NCI-H82 treated with DMSO at 0.1 percent for 48 hours (cell line): Measurements from ENCODE around the gene BEST2.
"Not testable (repeated sequence)": the region's sequence is repeated elsewhere in the genome, so short reads cannot be mapped to it uniquely, and the experiment has no call there.

Source experiments
- DNase-seq: peaks from one replicate; lab custom pipeline; 2025; ENCODE audit not compliant: unreplicated experiment; lab: John Stamatoyannopoulos, UW

The BEST2 gene

DNA sequence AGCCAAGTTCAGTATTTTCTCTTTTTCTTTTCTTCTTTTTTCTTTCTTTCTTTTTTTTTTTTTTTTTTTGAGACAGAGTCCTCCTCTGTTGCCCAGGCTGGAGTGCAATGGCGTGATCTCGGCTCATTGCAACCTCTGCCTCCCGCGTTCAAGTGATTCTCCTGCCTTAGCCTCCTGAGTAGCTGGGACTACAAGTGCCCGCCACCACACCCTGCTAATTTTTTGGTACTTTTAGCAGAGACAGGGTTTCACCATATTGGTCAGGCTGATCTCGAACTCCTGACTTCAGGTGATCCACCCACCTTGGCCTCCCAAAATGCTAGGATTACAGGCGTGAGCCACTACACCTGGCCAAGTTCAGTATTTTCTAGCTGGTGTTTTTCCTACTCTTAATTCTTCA is 46.0 kb downstream of the BEST2 start:
- not testable (repeated sequence) for DNase-seq

- DNase-seq, result no peak
Measured at GRCh38 chr19:12799742-12800465, 48.3 kb downstream of the BEST2 start.

DNA sequence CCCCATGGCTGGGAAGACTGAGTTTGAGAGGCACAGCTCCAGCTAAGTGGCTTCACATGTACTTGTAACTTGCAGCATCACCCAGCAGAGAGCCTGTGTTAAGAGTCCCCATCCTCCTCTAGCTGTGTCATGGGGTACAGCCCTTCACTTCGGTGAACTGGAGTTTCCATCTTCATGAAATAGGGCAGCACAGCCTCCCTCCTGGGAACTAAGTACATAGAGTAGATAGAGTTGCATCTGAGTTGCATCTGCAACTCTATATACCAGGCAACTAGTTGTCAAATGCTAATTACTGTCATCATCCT is 48.8 kb downstream of the BEST2 start:
- no peak for DNase-seq

GRCh38 chr19:12800923-12801465 is 49.4 kb downstream of the BEST2 start:
- DNase-seq, result no peak

DNA sequence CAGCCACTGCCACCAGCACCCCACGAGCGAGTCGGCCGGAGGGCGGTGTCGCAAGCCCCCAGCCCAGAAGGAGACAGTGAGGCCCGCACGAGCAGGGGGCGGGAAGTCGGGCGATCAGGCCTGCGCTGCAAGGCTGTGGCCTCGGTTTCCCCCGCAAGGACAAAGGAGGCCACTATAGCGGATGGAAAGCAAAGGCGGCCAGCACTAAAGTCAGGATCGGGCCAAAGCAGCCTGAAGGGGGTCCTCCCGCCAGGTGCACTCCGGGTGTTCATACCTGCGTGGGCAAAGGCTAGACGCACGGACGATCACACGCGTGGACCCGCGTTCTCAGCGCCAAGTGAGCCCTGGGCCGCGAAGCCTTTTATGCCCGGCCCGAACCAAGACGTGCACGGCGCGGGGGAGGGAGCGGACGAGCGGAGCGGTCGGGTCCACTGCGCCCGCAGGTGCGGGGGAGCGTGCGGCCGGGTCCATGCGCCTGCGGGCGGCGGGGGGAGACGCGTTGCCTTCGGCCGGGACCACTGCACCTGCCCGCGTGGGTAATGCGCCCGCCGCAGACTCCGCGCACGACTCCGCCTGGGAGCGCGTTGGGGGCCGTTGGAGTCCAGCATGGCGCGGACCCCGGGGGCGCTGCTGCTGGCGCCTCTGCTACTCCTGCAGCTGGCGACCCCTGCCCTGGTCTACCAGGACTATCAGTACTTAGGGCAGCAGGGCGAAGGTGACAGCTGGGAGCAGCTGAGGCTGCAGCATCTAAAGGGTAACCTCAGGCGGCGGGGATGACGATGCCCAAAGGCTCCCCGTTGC is 50.1 kb downstream of the BEST2 start, which contains the start of the genes PRDX2 and THSD8:
TSS of gene PRDX2 (minus strand) at position 335 of the 801 bp plus-strand sequence. CDS start 539 bp downstream, outside the sequence.
TSS of gene THSD8 (plus strand) at position 604 of the 801 bp plus-strand sequence. CDS start at position 607, 3 bp downstream.
- DNase-seq, result peak; percentile 64

DNA sequence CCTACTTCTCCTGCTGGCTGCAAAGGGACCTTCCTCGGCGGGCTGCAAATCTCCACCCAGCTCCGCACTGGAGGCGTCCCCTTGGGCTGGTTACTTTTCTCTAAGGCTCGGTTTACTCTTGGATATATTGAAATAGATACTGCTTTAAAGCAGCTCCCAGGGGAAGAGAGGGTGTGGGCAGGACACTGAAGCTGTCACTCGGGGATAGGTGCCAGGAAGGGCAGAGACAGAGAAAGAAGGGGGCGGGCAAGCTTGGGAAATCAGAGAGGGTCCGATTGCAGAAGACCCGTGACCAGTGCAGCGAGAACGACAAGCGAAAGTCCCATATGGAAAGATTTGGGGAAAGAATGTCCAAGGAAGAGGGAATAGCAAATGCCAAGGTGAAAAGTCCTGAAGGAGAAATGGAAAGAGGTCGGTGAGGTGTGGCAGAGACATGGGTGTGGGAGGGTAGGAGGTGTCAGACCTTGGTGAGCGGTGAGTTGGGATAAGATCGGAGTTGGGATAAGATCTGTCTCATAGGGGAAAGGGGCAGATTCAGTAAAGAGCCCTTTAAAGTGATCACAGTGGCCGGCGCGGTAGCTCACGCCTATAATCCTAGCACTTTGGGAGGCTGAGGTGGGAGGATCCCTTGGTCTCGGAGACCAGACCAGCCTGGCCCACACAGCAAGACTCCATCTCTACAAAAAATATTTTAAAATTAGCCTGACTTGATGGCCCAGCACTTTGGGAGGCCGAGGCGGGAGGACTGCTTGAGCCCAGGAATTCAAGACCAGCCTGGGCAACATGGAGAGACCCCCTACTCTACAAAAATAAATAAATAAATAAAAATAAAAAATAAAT is 50.9 kb downstream of the BEST2 start:
- DNase-seq, result no peak

DNA sequence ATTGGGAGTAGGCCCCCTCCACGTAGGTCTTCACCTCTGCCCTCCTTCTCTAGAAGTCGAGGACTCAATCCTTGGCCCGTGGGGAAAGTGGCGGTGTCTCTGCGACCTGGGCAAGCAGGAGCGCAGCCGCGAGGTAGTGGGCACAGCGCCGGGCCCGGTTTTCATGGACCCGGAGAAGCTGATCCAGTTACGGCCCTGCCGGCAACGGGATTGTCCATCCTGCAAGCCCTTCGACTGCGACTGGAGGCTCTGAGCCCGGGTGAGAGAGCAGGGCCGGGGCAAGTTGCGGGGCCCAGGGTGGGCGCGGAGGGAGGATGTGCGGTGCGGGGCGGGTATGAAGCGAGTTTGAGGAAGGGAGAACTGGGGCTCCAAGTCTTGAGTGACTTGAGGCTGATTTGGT is 52.5 kb downstream of the BEST2 start:
- DNase-seq, result no peak

DNA sequence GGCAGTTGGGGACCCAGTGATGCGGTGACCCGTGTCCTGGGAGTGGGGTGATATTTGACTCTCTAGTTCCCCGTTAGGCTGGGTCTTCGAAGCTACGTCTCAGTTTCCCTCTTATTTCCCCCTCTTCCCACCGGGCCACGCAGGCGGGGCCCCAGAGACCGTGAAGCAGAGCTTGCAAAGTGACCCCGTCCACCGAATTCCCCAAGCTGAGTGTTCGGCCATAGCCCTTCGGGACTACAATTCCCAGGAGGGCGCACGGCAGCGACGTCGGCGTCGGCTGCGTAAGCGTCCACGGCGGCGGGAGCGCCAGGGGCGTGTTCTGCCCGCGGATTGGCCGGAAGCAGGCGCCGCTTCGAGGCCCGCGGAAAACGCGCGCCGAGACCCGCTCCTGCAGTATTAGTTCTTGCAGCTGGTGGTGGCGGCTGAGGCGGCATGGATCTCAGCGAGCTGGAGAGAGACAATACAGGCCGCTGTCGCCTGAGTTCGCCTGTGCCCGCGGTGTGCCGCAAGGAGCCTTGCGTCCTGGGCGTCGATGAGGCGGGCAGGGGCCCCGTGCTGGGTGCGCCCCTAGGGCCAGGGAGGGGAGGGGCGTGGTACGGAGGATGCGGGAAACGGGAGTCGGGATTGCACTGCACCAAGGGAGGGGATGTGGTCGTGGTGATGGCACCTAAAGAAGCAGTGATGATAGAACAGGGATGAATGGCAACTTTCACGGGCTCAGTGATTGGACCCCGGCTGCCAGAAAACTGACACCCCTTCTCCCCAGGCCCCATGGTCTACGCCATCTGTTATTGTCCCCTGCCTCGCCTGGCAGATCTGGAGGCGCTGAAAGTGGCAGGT is 54.9 kb downstream of the BEST2 start, which contains the start of gene RNASEH2A:
TSS of gene RNASEH2A (plus strand) at position 343 of the 840 bp plus-strand sequence. CDS start at position 433, 90 bp downstream.
- DNase-seq, result peak; percentile 76
